ENCODE results near the gene TRPM3. TPM values are rescaled to one million over a fixed set of nuclear protein-coding genes. Genes with fewer than 3 reads are reported as not detected.
"Not testable (repeated sequence)": the region's sequence is repeated elsewhere in the genome, so short reads cannot be mapped to it uniquely, and the experiment has no call there.

Gene TRPM3
- total RNA-seq, 1 donor from 2014 or later, result 0.13 TPM

- no peak for DNase-seq (ENCODE audit: low read depth in 2 of 2)
Observed at GRCh38 chr9:70765946-70766345, 355.5 kb downstream of the TRPM3 start.

GRCh38 chr9:70761139-70761670, 360.2 kb downstream of the TRPM3 start:
- no peak for DNase-seq (ENCODE audit: low read depth in 2 of 2)

- no peak for DNase-seq (ENCODE audit: low read depth in 2 of 2)
Observed at GRCh38 chr9:70760228-70760627, 361.2 kb downstream of the TRPM3 start.

DNA sequence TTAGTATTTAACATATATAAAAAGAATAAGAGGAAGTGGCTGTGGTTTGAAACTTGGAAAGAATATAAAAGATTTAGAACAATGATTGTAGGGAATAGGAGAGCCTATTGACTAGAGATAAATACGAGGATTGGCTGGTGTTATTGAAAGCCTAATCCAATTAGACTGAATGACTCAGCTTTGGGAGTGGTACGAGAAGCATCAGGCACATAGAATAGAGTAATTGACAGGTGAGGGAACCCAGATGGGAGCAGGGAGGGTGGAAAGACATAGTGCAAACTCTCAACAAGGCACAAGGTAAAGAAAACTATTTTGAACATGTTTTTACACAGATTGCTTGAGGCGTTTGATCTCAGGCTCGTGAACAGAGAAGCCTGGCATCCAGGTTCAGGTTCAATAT, 368.1 kb downstream of the TRPM3 start:
- no peak for DNase-seq (ENCODE audit: low read depth in 2 of 2)

DNA sequence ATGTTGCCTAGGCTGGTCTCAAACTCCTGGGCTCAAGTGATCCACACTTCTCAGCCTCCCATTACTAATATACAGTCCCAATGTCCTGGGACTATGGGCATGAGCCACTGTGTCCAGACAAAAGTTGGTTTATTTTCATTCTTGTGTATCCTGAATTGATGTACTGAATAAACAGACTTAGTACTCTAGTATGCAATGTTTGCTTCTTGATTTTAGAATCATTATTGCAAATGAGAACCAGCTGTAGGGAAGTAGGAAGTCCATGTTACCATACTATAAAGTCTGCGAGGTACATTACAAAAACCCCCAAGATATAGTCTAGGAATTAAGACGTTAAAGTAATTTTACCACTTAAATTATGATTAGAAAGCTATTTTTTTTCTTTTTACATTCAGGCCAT, 372.4 kb downstream of the TRPM3 start:
- no peak for DNase-seq (ENCODE audit: low read depth in 2 of 2)

GRCh38 chr9:70747261-70747718, 374.1 kb downstream of the TRPM3 start:
- no peak for DNase-seq (ENCODE audit: low read depth in 2 of 2)

GRCh38 chr9:70746760-70747159, 374.7 kb downstream of the TRPM3 start:
- DNase-seq (ENCODE audit: low read depth in 2 of 2), result no peak

- DNase-seq (ENCODE audit: low read depth in 2 of 2), result no peak
Observed at GRCh38 chr9:70746316-70746715, 375.1 kb downstream of the TRPM3 start.

DNA sequence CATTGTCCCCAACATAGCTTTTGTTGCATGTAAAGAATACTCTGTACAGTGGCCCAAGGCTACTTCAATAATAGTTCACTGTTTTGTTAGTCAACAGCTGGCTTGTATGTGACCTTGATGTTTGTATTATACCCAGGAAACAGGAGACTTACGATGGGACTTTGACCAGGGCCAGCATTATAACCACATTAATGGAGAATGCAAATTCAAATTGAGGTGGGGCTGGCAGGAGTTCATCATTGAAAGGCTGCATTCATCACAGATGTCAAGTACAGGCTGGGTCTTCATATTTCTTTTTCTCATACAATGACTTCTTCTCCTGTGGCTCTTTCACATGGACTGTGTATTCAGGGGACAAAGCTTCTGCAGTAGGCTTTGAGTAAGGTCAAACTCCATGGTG, 396.6 kb downstream of the TRPM3 start:
- not testable (repeated sequence) for DNase-seq (ENCODE audit: low read depth in 2 of 2)

DNA sequence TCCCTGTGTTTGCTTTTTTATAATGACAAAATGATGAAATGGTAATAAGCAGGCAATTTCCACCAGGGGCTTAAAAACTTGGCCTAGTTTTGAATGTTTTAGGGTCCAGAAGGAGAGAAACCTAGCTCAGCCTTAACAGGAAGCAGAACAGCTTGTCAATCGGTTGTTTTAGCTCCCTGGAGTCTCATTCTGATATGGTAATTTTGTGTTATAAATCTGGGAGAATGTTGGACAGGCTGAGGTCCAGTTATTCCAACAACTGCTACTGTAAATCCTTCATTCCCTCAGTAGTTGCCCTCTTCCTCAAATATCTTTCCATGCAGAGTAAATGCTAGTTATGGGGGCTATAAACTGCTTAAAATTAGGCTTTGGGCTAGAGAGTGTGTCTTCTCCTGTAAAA, 397.4 kb downstream of the TRPM3 start:
- DNase-seq (ENCODE audit: low read depth in 2 of 2), result not testable (repeated sequence)

DNA sequence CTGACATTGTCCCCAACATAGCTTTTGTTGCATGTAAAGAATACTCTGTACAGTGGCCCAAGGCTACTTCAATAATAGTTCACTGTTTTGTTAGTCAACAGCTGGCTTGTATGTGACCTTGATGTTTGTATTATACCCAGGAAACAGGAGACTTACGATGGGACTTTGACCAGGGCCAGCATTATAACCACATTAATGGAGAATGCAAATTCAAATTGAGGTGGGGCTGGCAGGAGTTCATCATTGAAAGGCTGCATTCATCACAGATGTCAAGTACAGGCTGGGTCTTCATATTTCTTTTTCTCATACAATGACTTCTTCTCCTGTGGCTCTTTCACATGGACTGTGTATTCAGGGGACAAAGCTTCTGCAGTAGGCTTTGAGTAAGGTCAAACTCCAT, 414.6 kb downstream of the TRPM3 start:
- DNase-seq (ENCODE audit: low read depth in 2 of 2), result not testable (repeated sequence)

- DNase-seq (ENCODE audit: low read depth in 2 of 2), result no peak
Observed at GRCh38 chr9:70701163-70701562, 420.3 kb downstream of the TRPM3 start.

DNA sequence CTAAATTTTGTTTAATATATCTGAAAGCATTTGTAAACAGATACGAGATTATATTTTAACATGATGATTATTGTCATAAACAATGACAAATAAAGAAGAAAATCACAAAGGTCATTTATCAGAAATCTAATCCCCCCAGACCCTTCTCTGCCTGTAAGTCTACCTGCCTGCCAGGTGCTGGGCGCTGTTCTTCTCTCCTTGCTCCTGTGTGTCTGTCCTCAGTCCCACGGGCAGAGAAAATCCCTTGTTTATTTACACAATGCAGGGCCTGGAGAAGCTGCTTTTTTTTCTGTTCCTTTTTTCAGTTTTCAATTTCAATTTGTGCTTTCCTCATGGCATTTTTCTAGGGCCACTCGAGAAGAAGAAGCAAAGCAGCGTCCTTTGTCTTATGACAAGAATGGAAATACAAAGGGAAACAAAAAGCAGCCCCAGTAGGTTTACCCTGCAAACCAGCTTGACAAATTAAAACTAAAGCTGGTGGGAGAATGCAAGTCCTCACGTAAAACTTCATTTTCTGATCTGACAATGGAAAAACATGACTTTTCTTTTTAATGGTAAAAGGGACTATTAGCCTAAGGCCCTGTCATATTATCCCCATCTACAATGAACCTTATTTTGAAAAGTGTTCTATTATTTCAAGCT, 424.6 kb downstream of the TRPM3 start:
- DNase-seq (ENCODE audit: low read depth in 2 of 2), result no peak

- no peak for DNase-seq (ENCODE audit: low read depth in 2 of 2)
Observed at GRCh38 chr9:70694758-70695157, 426.7 kb downstream of the TRPM3 start.

DNA sequence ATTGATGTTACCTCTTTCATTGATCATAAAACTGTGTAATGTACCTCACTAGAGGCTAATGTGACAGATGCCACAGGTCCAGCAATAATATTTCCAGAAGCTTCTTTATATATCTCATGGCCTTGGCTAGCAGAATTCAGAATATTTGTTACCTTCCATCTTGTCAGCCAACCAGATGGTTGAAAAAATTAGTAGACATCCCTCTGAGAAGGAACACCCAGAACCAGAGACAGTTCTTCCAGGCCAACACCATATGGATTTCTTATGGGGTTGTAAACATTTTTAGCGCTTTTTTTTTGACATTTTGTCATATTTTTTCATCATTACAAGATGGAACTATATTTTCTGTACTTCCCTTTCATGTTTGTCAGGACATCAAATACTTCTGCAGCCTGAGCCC, 428.2 kb downstream of the TRPM3 start:
- DNase-seq (ENCODE audit: low read depth in 2 of 2), result no peak

GRCh38 chr9:70692431-70692830, 429.0 kb downstream of the TRPM3 start:
- no peak for DNase-seq (ENCODE audit: low read depth in 2 of 2)

DNA sequence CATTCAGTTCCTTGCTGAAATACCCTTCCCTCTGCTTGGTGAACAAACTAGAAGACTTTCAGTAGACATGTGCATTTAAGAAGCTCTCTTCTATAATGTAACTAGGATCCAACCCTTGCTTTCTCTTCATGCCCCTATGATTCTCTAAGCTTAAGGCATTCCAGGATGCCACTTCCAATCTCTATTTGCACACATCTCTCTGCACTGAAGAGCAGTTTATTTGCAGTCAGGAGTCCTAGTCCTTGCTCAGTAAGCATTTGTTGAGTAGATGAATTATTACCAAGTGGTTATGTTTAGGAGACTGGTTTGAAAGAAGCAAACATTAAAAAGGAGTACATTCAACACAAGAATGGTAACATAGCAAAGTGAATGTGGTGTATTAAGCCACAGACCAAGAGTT, 432.7 kb downstream of the TRPM3 start:
- no peak for DNase-seq (ENCODE audit: low read depth in 2 of 2)

- DNase-seq (ENCODE audit: low read depth in 2 of 2), result no peak
Observed at GRCh38 chr9:70683841-70684240, 437.6 kb downstream of the TRPM3 start.

GRCh38 chr9:70682298-70682697, 439.1 kb downstream of the TRPM3 start:
- no peak for DNase-seq (ENCODE audit: low read depth in 2 of 2)

DNA sequence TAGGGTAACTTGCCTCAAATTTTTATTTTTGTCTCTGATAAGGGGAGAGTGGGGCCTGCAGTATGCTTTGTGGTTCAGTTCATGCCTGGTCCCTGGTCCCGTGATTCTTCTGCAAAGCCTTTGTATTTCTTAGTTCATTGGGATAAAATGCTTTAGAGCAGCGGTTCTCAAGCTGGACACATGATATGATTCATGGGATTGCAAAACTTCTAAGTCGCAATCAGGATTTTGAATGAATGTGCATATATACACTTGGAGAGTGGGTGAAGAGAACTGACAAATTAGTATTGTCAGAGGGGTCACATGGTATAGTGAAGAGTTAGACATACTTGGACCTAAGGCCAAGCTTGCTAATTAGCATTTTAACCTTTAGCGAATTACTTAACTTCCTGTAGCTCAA, 441.6 kb downstream of the TRPM3 start:
- no peak for DNase-seq (ENCODE audit: low read depth in 2 of 2)

- no peak for DNase-seq (ENCODE audit: low read depth in 2 of 2)
Observed at GRCh38 chr9:70678153-70678552, 443.3 kb downstream of the TRPM3 start.

DNA sequence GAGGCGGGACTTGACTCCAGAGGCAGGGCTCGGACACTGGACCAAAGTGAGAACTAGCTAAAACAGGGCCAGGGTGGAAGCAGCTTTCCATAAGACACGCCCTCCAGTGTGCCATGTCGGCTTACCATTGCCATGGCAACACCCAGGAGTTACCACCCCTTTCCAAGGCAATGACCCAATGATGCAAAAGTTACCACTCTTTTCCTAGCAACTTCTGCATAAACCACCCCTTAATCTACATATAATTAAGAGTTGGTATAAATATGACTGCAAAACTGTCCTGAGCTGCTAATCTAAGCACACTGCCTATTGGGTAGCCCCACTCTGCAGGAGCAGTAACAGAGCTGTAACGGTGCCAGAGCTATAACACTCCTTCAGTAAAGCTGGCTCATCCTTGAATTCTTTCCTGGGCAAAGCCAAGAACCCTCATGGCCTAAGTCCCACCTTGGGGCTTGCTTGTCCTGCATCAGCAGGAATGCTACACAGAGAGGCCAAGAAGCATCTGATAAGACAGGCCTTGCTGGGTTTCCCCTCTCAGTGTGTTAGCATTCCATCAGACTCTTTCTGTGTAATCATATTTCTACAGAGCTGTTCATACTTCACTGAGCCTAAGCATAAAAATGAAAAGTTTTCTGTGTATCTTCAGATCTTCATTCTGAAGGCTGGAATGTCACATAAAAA, 444.2 kb downstream of the TRPM3 start:
- DNase-seq (ENCODE audit: low read depth in 2 of 2), result no peak

DNA sequence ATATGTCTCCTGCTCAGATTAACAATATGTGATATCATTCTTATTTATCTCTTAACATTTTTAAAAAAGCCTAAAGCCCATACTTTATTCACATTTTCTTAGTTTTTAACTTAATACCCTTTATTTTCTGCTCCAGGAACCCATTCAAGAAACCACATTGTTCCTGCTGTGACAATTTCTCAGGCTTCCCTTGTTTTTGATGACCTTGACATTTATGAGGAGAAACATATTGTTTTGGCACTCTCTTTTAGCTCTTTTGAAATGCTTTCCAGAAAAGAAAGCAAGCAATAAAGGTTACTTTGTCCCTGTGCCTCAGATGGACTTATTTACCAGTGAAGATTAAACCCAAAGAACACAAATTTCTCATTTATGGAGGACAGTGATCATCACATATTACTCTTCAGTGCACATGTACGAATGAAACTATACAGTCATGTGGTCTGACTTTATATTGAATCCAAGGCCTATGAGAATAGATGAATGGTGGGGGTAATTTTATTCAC, 445.5 kb downstream of the TRPM3 start:
- no peak for DNase-seq (ENCODE audit: low read depth in 2 of 2)

All from dermis microvascular lymphatic vessel endothelial cell (primary cell).